ENCODE data around the gene MED12L. TPM values are rescaled to one million over a fixed set of nuclear protein-coding genes. Genes with fewer than 3 reads are reported as not detected.

Gene MED12L
- total and polyA plus RNA-seq, 10 of the 15 experiments (the other 5 are each of a cell fraction or from before 2014, with no cell fraction given) = 0.01 to 0.06 (median 0.03) TPM; not detected in 2

GRCh38 chr3:151276687-151277042 is 191.2 kb downstream of the MED12L start (continued):
- TF ChIP-seq ZBTB33 (IDR thresholded peaks at IDR 0.05) (no peak), ETV6 (conservative IDR thresholded peaks at IDR 0.05 in 1 of 2, IDR thresholded peaks at IDR 0.05 in 1 of 2; ENCODE audit: borderline replicate concordance in 1 of 2, low read depth in 1 of 2) (peak in 1 of 2 experiments; percentile 61; a peak in 1 of 4 replicates), ZNF592 (IDR thresholded peaks at IDR 0.05) (no peak), TCF7 (IDR thresholded peaks at IDR 0.05; ENCODE audit: borderline replicate concordance) (no peak), CREB1 (IDR thresholded peaks at IDR 0.05; ENCODE audit: low read depth) (no peak), RAD51 (IDR thresholded peaks at IDR 0.05) (no peak), MEF2B (IDR thresholded peaks at IDR 0.05; ENCODE audit: partially characterized antibody, poor library complexity, severe bottlenecking) (no peak), MXI1 (IDR thresholded peaks at IDR 0.05; ENCODE audit: low read depth, low read length) (no peak), ZZZ3 (IDR thresholded peaks at IDR 0.05; ENCODE audit: control insufficient read depth, insufficient read length, low read depth) (no peak), PKNOX1 (IDR thresholded peaks at IDR 0.05) (no peak), ZNF622 (IDR thresholded peaks at IDR 0.05) (no peak), HDAC6 (IDR thresholded peaks at IDR 0.05; ENCODE audit: unreplicated experiment) (no peak), FOS (IDR thresholded peaks at IDR 0.05; ENCODE audit: borderline replicate concordance, extremely low read depth, insufficient read length) (no peak), ZNF274 (IDR thresholded peaks at IDR 0.05; ENCODE audit: insufficient read depth, insufficient read length) (no peak)
- TF ChIP-seq, protein P1, sequence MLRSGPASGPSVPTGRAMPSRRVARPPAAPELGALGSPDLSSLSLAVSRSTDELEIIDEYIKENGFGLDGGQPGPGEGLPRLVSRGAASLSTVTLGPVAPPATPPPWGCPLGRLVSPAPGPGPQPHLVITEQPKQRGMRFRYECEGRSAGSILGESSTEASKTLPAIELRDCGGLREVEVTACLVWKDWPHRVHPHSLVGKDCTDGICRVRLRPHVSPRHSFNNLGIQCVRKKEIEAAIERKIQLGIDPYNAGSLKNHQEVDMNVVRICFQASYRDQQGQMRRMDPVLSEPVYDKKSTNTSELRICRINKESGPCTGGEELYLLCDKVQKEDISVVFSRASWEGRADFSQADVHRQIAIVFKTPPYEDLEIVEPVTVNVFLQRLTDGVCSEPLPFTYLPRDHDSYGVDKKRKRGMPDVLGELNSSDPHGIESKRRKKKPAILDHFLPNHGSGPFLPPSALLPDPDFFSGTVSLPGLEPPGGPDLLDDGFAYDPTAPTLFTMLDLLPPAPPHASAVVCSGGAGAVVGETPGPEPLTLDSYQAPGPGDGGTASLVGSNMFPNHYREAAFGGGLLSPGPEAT (IDR thresholded peaks at IDR 0.05; ENCODE audit: low read depth) = 0 out of 2 replicates have a peak, but pooled peaks have one; percentile 32
- TF ChIP-seq, protein P2, sequence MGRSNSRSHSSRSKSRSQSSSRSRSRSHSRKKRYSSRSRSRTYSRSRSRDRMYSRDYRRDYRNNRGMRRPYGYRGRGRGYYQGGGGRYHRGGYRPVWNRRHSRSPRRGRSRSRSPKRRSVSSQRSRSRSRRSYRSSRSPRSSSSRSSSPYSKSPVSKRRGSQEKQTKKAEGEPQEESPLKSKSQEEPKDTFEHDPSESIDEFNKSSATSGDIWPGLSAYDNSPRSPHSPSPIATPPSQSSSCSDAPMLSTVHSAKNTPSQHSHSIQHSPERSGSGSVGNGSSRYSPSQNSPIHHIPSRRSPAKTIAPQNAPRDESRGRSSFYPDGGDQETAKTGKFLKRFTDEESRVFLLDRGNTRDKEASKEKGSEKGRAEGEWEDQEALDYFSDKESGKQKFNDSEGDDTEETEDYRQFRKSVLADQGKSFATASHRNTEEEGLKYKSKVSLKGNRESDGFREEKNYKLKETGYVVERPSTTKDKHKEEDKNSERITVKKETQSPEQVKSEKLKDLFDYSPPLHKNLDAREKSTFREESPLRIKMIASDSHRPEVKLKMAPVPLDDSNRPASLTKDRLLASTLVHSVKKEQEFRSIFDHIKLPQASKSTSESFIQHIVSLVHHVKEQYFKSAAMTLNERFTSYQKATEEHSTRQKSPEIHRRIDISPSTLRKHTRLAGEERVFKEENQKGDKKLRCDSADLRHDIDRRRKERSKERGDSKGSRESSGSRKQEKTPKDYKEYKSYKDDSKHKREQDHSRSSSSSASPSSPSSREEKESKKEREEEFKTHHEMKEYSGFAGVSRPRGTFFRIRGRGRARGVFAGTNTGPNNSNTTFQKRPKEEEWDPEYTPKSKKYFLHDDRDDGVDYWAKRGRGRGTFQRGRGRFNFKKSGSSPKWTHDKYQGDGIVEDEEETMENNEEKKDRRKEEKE (IDR thresholded peaks at IDR 0.05) = no peak

All from GM12878 (cell line).